PC-9 (cell line): ENCODE results near the gene MAFF. TPM values are rescaled to one million over a fixed set of nuclear protein-coding genes. Genes with fewer than 3 reads are reported as not detected.
A peak's percentile ranks its signal among the peaks of the same experiment; 100 is the strongest.
"Not testable (repeated sequence)": the region's sequence is repeated elsewhere in the genome, so short reads cannot be mapped to it uniquely, and the experiment has no call there.

Experiments used
- BruUV-seq: library from RNA; stranded (reverse); fragments of 400-500 nt; replicated peaks from 2 replicates; lab custom pipeline; 2021; lab: Mats Ljungman, UMichigan
- CTCF ChIA-PET: fragments of 300-600 bp; sonication (Branson Sonifier 250); formaldehyde crosslinking; loops from one replicate; lab custom pipeline; 2022; ENCODE audit warnings: antibody characterized with exemption; lab: Charles Lee
- POLR2A ChIA-PET: fragments of 300-600 bp; sonication (Branson Sonifier 250); formaldehyde crosslinking; loops from one replicate; lab custom pipeline; 2022; ENCODE audit warnings: antibody characterized with exemption; ENCODE audit not compliant: unreplicated experiment; lab: Charles Lee
- DNase-seq, 2 experiments: peaks; one replicate each; pipeline versions ENCODE4 v3.0.0 to v3.0.0-alpha.2; 2015 to 2022; ENCODE audit warnings: mixed read lengths in 1 of 2
- H2AFZ ChIP-seq: fragments of 200-600 bp; sonication (generic); 2 replicates; pipeline ENCODE4 v1.8.1; 2017; ENCODE audit warnings: antibody characterized with exemption
- H3F3A ChIP-seq: fragments of 200-600 bp; sonication (generic); 2 replicates; pipeline ENCODE4 v1.8.1; 2017; ENCODE audit warnings: antibody characterized with exemption, mild to moderate bottlenecking, low read depth; ENCODE audit not compliant: insufficient read depth
- H3K27ac ChIP-seq: fragments of 200-600 bp; sonication (generic); 2 replicates; pipeline ENCODE4 v1.6.1; 2016; ENCODE audit warnings: mixed run types
- H3K27me3 ChIP-seq: fragments of 200-600 bp; sonication (generic); 2 replicates; pipeline ENCODE4 v1.6.1; 2016; ENCODE audit warnings: low read depth, mixed run types; ENCODE audit not compliant: insufficient read depth
- H3K36me3 ChIP-seq: fragments of 200-600 bp; sonication (generic); 2 replicates; pipeline ENCODE4 v1.6.1; 2016; ENCODE audit warnings: low read depth, mixed run types
- H3K4me1 ChIP-seq: fragments of 200-600 bp; sonication (generic); replicated peaks from 2 replicates; pipeline ENCODE4 v1.6.1; 2016; ENCODE audit warnings: mixed run types; ENCODE audit not compliant: insufficient read depth
- H3K4me2 ChIP-seq: fragments of 200-600 bp; sonication (generic); 2 replicates; pipeline ENCODE4 v1.6.1; 2017; ENCODE audit warnings: mixed run types
- H3K4me3 ChIP-seq: fragments of 200-600 bp; sonication (generic); 2 replicates; pipeline ENCODE4 v1.6.1; 2016; ENCODE audit warnings: mixed run types
- H3K79me2 ChIP-seq: fragments of 200-600 bp; sonication (generic); 2 replicates; pipeline ENCODE4 v1.6.1; 2017; ENCODE audit warnings: low read depth, mixed run types
- H3K9me2 ChIP-seq: fragments of 200-600 bp; sonication (generic); 2 replicates; pipeline ENCODE4 v1.8.1; 2017; ENCODE audit warnings: mild to moderate bottlenecking; ENCODE audit not compliant: insufficient read depth
- H3K9me3 ChIP-seq: fragments of 200-600 bp; sonication (generic); 2 replicates; pipeline ENCODE4 v1.8.1; 2016; ENCODE audit warnings: low read depth; ENCODE audit not compliant: insufficient read depth
- H4K20me1 ChIP-seq: fragments of 200-600 bp; sonication (generic); 2 replicates; pipeline ENCODE4 v1.8.1; 2017; ENCODE audit not compliant: insufficient read depth
- CTCF ChIP-seq: fragments of 200-600 bp; sonication (generic); conservative IDR thresholded peaks from 2 replicates; pipeline ENCODE4 v1.6.1; 2017; ENCODE audit warnings: mixed run types, antibody characterized with exemption, mild to moderate bottlenecking, moderate library complexity
- EZH2 ChIP-seq: fragments of 200-600 bp; sonication (generic); IDR thresholded peaks from 2 replicates; pipeline ENCODE4 v1.8.0; 2017; ENCODE audit warnings: antibody characterized with exemption, low read depth
- intact Hi-C: fragments of 100-400 bp; cut with micrococcal nuclease; formaldehyde crosslinking; loops from one replicate; pipeline ENCODE4 v1.10.0; 2022; ENCODE audit not compliant: unreplicated experiment
- total RNA-seq: library from RNA; stranded (reverse); gene quantifications from 2 replicates; pipeline ENCODE4 v1.2.3, GENCODE V29; 2021

The MAFF gene
- total RNA-seq, 1 experiment from 2014 or later = 27.9 TPM

GRCh38 chr22:38175206-38176118 lies 26.3 kb upstream of the MAFF start:
- Histone ChIP-seq H4K20me1 (no peaks in the 10 kb centered on the region), H3K36me3 (no peaks in the 10 kb centered on the region), H3K9me3 (no peaks in the 10 kb centered on the region), H3K9me2 (no peaks in the 10 kb centered on the region), H3K4me1 (peaks cover 60% of the 10 kb centered on the region), H3F3A (peaks cover 56% of the 10 kb centered on the region), H3K4me2 (no peak overlapping the region), H3K27me3 (no peaks in the 10 kb centered on the region), H3K27ac (no peak overlapping the region), H3K4me3 (no peak overlapping the region), H3K79me2 (peaks cover 4% of the 10 kb centered on the region; the same call in 1 of the 2 replicates), H2AFZ (no peak overlapping the region)
- TF ChIP-seq CTCF = no peak
- POLR2A ChIA-PET = interaction anchor here (0.5 to 0.6 kb wide), 2 partner anchors 82 to 102 kb away, joined by 5 to 6 read pairs; no protein-coding TSS in a partner anchor
- intact Hi-C loops = no loop called here
- BruUV-seq = no TSS peak
- CTCF ChIA-PET = no interaction called here
- no peak for DNase-seq

GRCh38 chr22:38176170-38176741 lies 25.5 kb upstream of the MAFF start:
- ChIA-PET POLR2A (interaction anchor here (0.6 kb wide), 1 partner anchor 1135 kb away, joined by 6 read pairs; no protein-coding TSS in a partner anchor), CTCF (no interaction called here)
- intact Hi-C loops = no loop called here
- peaks cover 6% of the 10 kb centered on the region; the same call in 1 of the 2 replicates for H3K79me2 ChIP-seq
- H3K36me3 ChIP-seq = no peaks in the 10 kb centered on the region
- no peak for DNase-seq
- TF ChIP-seq CTCF = no peak
- no peak for TF ChIP-seq EZH2
- H2AFZ ChIP-seq = no peak overlapping the region
- H3K4me2 ChIP-seq = peak overlapping the region; percentile 69; the same call in 1 of the 2 replicates
- no peak overlapping the region for H3K4me3 ChIP-seq
- peak overlapping the region; percentile 90 for H3K27ac ChIP-seq
- peaks cover 68% of the 10 kb centered on the region for H3K4me1 ChIP-seq
- no peaks in the 10 kb centered on the region for H3K9me3 ChIP-seq
- H3K27me3 ChIP-seq = no peaks in the 10 kb centered on the region
- no peaks in the 10 kb centered on the region for H3K9me2 ChIP-seq
- H3F3A ChIP-seq = peaks cover 64% of the 10 kb centered on the region
- no peaks in the 10 kb centered on the region for H4K20me1 ChIP-seq
- no TSS peak for BruUV-seq

GRCh38 chr22:38177044-38177443 lies 24.8 kb upstream of the MAFF start:
- intact Hi-C loops = no loop called here
- H4K20me1 ChIP-seq = no peaks in the 10 kb centered on the region
- H3K27me3 ChIP-seq = no peaks in the 10 kb centered on the region
- ChIA-PET CTCF (no interaction called here), POLR2A (interaction anchor here (0.6 kb wide), 1 partner anchor 1134 kb away, joined by 6 read pairs; no protein-coding TSS in a partner anchor)
- no peaks in the 10 kb centered on the region for H3K9me3 ChIP-seq
- peaks cover 8% of the 10 kb centered on the region; the same call in 1 of the 2 replicates for H3K79me2 ChIP-seq
- H3K27ac ChIP-seq = peak overlapping the region; percentile 90
- no TSS peak for BruUV-seq
- H3K4me1 ChIP-seq = peaks cover 71% of the 10 kb centered on the region
- H3F3A ChIP-seq = peaks cover 65% of the 10 kb centered on the region
- DNase-seq = no peak
- no peaks in the 10 kb centered on the region for H3K9me2 ChIP-seq
- TF ChIP-seq EZH2 = no peak
- TF ChIP-seq CTCF = no peak
- H3K4me2 ChIP-seq = peak overlapping the region; percentile 69
- H3K4me3 ChIP-seq = no peak overlapping the region
- no peaks in the 10 kb centered on the region for H3K36me3 ChIP-seq
- 0 out of 2 replicates have a peak overlapping the region, but pooled peaks have one; percentile 0 for H2AFZ ChIP-seq

GRCh38 chr22:38177571-38177925 lies 24.2 kb upstream of the MAFF start:
- 0 out of 2 replicates have a peak overlapping the region, but pooled peaks have one; percentile 0 for H2AFZ ChIP-seq
- POLR2A ChIA-PET = interaction anchor here (0.6 kb wide), 1 partner anchor 52 kb away, joined by 5 read pairs; no protein-coding TSS in a partner anchor
- CTCF ChIA-PET = not testable (repeated sequence)

More at GRCh38 chr22:38177571-38177925, 24.2 kb upstream of the MAFF start:
- BruUV-seq, H3K9me3 ChIP-seq, H3K36me3 ChIP-seq, H3K79me2 ChIP-seq, H3K9me2 ChIP-seq, H3K27me3 ChIP-seq, intact Hi-C loops, H4K20me1 ChIP-seq, DNase-seq: not testable (repeated sequence)
- Histone ChIP-seq H3F3A (peaks cover 65% of the 10 kb centered on the region), H3K4me3 (peak overlapping the region; percentile 1; the same call in 1 of the 2 replicates), H3K4me2 (peak overlapping the region; percentile 69), H3K4me1 (peaks cover 72% of the 10 kb centered on the region), H3K27ac (peak overlapping the region; percentile 90)
